ENCODE results near the gene SIAH3.
"Not testable (repeated sequence)": the region's sequence is repeated elsewhere in the genome, so short reads cannot be mapped to it uniquely, and the experiment has no call there.

DNA sequence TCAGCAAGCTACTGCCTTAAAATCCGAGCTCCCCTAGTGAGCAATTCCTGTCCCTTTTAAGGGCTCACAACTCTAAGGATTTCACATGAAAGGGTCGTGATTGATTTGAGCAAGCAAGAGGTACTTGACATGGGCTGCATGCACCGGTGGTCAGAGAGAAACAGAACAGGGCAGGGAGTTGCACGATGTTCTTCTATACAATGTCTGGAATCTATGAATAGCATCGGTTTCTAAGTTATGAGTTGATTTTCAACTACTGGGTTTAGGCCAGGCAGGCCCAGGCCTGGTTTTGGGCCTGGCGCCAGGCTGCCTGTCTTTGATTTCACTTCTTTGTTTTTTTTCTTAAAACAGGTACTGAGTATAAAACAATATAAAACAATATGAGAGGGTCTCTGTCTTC is 19.6 kb upstream of the SIAH3 start:
- not testable (repeated sequence) for TF ChIP-seq EZH2 (optimal IDR thresholded peaks at IDR 0.05; ENCODE audit: low read depth, low read length); CTCF (IDR thresholded peaks at IDR 0.05; ENCODE audit: low read length)
